K562 (cell line): ENCODE data around the gene CIAO3. TPM values are rescaled to one million over a fixed set of nuclear protein-coding genes. Genes with fewer than 3 reads are reported as not detected.
A peak's percentile ranks its signal among the peaks of the same experiment; 100 is the strongest.

Experiments
- ZNF24 ChIP-seq: fragments of 450-650 bp; IDR thresholded peaks from 2 replicates; pipeline ENCODE4 v1.6.1; 2016
- ZSCAN32 ChIP-seq: fragments of 450-650 bp; formaldehyde crosslinking; IDR thresholded peaks from 2 replicates; pipeline ENCODE4 v1.4.0; 2020; ENCODE audit warnings: mild to moderate bottlenecking, moderate library complexity
- polyA plus RNA-seq, 8 experiments: library from polyadenylated mRNA; depleted of rRNA in 4 of 8; stranded (reverse) in 5 of 8; unstranded in 3 of 8; fragments of >200 nt; fragmentation: Nextera tagmentation in 2 of 8; fragmentation: Illumina TruSeq in 1 of 8; extraction: Ambion mirVana in 2 of 8; extraction: Trizol in 1 of 8; gene quantifications; 2 replicates each; pipeline versions ENCODE4 v1.2.1 to v1.2.3, GENCODE V29; 2011 to 2014; ENCODE audit warnings: inconsistent platforms in 1 of 8, missing spikeins in 1 of 8
- total RNA-seq, 7 experiments: library from RNA; depleted of rRNA in 6 of 7; stranded (reverse); fragments of >200 nt in 6 of 7; fragmentation: Illumina TruSeq in 2 of 7; extraction: Trizol in 2 of 7; gene quantifications; 2 replicates each; pipeline versions ENCODE4 v1.2.1 to v1.2.3, GENCODE V29; 2011 to 2021; ENCODE audit warnings: low replicate concordance in 1 of 7
- TF ChIP-seq, protein P1 (sequence below), 2 experiments: fragments of 450-650 bp; formaldehyde crosslinking in 1 of 2; IDR thresholded peaks; 2 replicates each; pipeline versions ENCODE4 v1.4.0 to v1.6.1; 2014 to 2020; ENCODE audit warnings: mild to moderate bottlenecking in 2 of 2, borderline replicate concordance in 1 of 2, low read depth in 1 of 2

CIAO3 gene
- total and polyA plus RNA-seq, 9 of the 15 experiments (the other 6 are each of a cell fraction or from before 2014, with no cell fraction given) = 2.2 to 35.6 (median 18.7) TPM

DNA sequence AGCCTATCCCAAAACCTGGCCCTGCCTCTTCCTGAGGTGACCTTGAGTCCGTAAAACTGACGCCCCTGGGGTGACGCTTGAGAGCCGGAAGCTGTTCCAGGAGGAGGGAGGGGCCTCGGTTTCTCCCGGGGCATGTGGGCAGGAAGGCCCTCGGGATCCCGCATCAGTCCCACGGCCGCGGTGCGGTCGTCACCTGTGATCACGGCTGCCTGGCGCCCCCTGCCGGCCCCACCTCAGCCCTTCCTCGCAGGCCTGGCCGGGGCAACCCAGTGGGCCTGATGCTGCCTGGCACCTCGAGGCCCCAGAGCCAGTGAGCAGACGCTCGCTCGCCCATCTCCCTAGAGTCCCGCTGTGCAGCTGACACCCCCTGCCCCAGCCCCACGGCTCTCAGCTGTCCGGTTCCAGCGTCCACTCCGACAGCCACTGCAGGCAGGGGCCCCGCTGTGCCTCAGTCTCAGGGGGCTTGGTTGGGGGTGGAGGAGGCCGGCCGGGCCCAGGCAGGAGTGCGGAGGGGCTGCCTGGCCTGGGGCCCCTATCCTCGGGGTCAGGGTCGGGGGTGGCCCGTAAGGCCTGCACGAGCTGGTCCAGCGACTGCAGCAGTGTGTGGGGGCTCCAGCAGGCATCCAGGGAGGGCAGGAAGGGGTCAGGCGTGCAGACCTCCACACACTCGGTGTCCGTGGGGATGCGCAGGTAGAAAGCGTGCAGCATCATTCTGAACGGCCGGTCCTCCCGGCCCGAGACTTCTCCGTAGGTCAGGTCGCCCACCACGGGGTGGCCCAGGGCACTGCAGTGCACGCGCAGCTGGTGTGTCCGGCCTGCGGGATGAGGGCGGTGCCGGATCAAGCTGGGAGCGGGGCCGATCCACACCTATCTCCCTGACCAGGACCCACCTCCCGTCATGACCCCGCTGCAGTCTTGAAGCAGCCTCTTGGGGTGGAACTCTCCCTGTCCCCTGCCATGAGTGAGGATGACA lies 45.1 kb upstream of the CIAO3 start (continued):
- TF ChIP-seq, protein P1, sequence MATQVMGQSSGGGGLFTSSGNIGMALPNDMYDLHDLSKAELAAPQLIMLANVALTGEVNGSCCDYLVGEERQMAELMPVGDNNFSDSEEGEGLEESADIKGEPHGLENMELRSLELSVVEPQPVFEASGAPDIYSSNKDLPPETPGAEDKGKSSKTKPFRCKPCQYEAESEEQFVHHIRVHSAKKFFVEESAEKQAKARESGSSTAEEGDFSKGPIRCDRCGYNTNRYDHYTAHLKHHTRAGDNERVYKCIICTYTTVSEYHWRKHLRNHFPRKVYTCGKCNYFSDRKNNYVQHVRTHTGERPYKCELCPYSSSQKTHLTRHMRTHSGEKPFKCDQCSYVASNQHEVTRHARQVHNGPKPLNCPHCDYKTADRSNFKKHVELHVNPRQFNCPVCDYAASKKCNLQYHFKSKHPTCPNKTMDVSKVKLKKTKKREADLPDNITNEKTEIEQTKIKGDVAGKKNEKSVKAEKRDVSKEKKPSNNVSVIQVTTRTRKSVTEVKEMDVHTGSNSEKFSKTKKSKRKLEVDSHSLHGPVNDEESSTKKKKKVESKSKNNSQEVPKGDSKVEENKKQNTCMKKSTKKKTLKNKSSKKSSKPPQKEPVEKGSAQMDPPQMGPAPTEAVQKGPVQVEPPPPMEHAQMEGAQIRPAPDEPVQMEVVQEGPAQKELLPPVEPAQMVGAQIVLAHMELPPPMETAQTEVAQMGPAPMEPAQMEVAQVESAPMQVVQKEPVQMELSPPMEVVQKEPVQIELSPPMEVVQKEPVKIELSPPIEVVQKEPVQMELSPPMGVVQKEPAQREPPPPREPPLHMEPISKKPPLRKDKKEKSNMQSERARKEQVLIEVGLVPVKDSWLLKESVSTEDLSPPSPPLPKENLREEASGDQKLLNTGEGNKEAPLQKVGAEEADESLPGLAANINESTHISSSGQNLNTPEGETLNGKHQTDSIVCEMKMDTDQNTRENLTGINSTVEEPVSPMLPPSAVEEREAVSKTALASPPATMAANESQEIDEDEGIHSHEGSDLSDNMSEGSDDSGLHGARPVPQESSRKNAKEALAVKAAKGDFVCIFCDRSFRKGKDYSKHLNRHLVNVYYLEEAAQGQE (IDR thresholded peaks at IDR 0.05; ENCODE audit: borderline replicate concordance) = peak; percentile 88
- TF ChIP-seq, protein P1 (CRISPR knock-in tag; IDR thresholded peaks at IDR 0.05; ENCODE audit: low read depth) = no peak
- TF ChIP-seq ZNF24 (no peak), ZSCAN32 (CRISPR knock-in tag) (0 out of 2 replicates have a peak, but pooled peaks have one; percentile 12)
